Measurements from ENCODE around the gene CLIP2. TPM values are rescaled to one million over a fixed set of nuclear protein-coding genes. Genes with fewer than 3 reads are reported as not detected.

CLIP2 gene
- total RNA-seq, 1 donor from 2014 or later = 12.5 TPM

Other genes with a start within 250 kb of the CLIP2 start
- gene LIMK1, start 205.6 kb upstream of the CLIP2 start, total RNA-seq = 23.1 TPM
- 236 TPM for gene EIF4H, start 115.1 kb upstream of the CLIP2 start, total RNA-seq
- 15.7 TPM for gene LAT2, start 79.4 kb upstream of the CLIP2 start, total RNA-seq
- gene RFC2, start 35.0 kb upstream of the CLIP2 start, total RNA-seq = 16.9 TPM
- gene GTF2IRD1, start 164.5 kb downstream of the CLIP2 start, total RNA-seq = 17.3 TPM